HG03025 (cell line): ENCODE measurements around the gene BRK1.
"Not testable (repeated sequence)": the region's sequence is repeated elsewhere in the genome, so short reads cannot be mapped to it uniquely, and the experiment has no call there.

Experiments
- ATAC-seq: cut with Tn5 transposase; IDR thresholded peaks from one replicate; pipeline ENCODE4 v1.9.1; 2021; ENCODE audit warnings: mild to moderate bottlenecking, moderate library complexity; ENCODE audit not compliant: unreplicated experiment, low FRiP score

The BRK1 gene

DNA sequence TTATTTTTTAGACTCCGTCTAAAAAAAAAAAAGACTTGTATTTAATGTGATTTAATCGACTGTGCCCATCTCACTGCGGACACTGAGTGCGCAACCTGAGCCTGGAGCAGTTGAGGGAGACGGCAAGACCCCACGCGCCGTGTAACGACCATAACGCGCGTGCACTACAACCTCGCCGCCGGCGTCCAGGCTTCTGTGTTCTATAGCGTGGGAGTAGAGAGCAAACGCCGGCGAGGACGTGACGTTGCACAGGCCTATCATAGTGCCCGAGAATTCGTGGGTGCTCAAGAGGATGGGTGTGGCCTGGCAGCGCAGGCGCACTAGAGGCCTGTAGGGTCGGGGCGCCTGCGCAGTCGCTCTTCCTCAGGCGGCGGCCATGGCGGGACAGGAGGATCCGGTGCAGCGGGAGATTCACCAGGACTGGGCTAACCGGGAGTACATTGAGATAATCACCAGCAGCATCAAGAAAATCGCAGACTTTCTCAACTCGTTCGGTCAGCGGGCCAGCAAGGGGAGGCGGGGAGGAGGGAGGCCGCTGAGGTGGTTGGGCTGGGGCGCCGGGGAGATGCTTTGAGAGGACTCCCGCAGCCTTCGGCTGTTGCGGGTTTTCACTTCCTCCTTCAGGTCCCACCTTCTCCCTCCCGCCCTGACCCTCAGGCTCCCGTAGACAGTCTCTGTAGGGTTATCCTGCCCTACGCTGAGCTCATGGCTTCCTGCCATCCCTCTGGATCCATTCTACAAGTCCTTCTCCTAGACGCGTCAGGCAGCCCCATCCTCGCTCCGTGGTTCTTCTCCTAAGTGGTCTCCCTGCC lies at the start of gene BRK1:
TSS of gene BRK1 (plus strand) at position 350 of the 812 bp plus-strand sequence. CDS start at position 377, 27 bp downstream.
- peak; percentile 94 for ATAC-seq

DNA sequence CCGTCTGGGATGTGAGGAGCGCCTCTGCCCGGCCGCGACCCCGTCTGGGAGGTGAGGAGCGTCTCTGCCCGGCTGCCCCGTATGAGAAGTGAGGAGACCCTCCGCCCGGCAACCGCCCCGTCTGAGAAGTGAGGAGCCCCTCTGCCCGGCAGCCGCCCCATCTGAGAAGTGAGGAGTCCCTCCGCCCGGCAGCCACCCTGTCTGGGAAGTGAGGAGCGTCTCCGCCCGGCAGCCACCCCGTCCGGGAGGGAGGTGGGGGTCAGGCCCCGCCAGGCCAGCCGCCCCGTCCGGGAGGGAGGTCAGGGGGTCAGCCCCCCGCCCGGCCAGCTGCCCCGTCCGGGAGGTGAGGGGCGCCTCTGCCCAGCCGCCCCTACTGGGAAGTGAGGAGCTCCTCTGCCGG lies 45.4 kb upstream of the BRK1 start:
- not testable (repeated sequence) for ATAC-seq

DNA sequence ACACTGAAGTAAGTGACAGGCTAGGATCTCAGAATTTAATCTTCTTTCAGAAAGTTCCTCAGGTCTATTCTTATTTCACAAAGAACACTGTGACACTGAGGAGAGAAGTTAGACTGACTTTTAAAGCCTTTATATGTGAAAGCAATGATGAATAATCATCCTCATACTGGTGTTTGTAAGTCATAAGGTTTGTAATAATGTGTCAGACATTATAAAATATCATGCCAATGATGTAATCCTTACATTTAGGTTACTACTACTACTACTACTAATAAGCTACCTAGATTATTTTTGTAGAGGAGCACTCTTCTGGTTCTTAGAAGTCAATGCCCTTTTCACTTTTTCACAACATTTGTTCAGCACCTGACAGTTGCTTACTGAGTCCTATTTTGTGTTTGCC lies 40.8 kb upstream of the BRK1 start:
- ATAC-seq = no peak

DNA sequence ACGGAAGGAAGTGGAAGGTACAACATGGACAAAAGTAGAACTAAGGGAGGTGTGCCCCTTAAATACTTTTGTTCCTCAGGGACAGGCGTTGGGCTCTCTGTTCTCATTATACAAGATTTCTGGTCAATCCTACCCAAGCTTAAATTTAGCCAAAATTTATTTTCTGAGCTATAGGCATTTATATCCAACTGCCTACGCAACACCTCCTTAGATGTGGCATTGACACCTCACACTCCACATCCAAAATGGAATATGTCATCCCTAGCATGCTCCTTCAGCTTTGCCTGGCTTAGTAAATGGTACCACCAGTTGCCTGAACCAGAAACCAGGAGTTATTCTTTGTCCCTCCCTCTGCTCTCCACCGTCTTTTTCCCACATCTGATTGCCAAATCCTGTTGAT lies 33.6 kb upstream of the BRK1 start:
- no peak for ATAC-seq

DNA sequence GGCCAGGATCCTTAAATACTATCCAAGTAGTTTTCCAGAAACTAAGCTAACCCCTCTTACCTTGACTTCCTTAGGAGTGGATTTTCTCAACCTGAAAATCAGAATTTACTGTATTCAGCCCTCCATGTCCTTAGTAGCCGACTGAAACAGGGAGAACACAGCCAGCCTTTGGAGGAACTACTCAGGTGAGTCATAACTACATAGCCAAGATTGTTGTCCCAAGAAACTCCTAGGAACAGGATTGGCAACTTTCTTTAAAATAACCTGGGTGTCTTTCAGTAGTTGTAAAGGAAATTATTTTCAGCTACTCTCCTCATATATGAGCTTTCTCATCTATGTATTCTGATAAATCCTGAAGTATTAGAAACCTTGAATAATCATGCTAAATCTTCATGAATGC lies 29.7 kb upstream of the BRK1 start:
- ATAC-seq = no peak

DNA sequence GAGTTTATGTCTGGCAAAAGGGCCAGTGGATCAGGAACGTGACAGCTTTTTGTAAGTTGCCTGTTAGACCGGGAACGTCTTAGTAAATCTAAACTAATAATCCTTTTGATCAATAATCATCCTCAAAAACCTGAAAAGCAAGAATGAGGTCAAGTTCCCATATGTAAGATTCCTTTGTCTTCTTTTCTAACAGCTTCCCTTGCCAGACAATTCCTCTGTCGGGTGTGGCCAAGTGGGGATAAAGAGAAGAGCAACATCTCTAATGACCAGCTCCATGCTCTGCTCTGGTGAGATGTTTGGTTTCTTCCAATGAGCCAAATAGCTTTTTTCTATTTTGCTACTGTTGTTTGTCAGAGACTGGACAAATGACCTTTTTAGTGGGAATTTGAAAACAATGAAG lies 27.2 kb upstream of the BRK1 start:
- no peak for ATAC-seq

DNA sequence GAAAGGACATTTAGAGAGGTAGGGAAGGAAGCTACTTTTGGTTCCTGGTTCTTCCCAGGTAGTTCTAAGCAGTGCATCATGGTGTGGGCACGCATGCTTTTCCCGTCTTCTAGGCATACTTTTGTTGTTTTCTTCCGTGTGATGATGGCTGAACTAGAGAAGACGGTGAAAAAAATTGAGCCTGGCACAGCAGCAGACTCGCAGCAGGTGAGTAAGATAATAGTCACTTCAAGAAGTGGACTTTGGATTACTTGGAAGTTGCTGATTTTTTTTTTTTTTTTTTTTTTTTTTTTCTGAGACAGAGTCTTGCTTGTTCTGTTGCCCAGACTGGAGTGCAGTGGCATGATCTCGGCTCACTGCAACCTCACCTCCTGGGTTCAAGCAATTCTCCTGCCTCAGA lies 25.3 kb upstream of the BRK1 start:
- ATAC-seq = no peak

DNA sequence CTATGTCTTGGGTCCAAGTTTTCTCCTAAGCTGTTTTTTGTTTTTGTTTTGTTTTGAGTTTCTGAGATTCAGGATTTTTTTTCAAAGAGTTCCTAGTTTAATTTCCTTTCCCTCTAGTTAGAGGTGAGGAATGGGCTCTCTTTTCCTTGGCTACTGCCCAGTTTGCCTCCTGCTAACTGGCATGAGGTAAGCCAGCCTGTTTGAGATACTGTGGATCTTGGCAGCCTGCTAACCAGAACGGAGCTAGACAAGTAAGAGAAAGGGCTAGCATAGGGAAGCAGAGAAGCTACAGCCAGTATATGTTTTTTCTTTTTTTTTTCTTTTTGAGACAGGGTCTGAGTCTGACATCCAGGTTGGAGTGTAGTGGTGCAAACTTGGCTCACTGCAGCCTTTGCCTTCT lies 24.7 kb upstream of the BRK1 start:
- not testable (repeated sequence) for ATAC-seq

DNA sequence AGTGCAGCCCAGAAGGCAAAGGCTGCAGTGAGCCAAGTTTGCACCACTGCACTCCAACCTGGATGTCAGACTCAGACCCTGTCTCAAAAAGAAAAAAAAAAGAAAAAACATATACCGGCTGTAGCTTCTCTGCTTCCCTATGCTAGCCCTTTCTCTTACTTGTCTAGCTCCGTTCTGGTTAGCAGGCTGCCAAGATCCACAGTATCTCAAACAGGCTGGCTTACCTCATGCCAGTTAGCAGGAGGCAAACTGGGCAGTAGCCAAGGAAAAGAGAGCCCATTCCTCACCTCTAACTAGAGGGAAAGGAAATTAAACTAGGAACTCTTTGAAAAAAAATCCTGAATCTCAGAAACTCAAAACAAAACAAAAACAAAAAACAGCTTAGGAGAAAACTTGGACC lies 24.1 kb upstream of the BRK1 start:
- ATAC-seq = not testable (repeated sequence)

DNA sequence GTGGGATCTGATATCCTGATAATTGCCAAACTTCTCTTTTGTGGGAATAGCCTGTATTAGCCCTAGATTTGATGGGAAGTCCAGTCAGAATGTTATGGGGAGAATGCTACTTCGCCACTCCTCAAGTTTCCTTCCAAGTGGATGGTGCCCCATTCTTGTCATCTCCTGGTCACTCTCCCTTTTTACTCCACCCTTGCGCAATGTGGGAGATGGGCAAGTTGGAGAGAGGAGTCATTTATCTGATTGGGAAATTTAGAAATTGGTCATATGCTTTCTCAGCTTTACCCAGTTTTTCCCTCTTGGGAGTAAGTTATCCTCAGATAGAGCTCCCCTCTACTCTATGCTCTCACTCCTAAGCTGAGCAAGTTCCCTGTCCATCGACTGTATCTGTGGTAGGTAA lies 21.8 kb upstream of the BRK1 start:
- no peak for ATAC-seq

DNA sequence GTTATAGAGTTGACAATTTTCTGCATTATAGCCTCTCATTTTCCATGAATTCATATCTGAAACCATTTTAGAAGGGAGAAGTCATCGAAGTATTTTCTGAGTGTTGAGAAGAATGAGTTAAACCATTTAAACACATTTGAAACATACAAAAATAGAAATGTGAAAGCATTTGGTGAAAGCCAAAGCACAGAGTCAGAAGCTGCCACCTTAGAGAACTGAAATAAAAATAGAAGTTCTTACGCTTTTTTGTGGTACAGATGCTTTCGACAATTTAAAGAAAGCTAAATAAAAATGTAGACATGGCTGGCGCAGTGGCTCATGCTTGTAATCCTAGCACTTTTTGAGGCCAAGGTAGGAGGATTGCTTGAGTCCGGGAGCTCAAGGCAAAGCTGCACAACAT lies 16.4 kb upstream of the BRK1 start:
- no peak for ATAC-seq

DNA sequence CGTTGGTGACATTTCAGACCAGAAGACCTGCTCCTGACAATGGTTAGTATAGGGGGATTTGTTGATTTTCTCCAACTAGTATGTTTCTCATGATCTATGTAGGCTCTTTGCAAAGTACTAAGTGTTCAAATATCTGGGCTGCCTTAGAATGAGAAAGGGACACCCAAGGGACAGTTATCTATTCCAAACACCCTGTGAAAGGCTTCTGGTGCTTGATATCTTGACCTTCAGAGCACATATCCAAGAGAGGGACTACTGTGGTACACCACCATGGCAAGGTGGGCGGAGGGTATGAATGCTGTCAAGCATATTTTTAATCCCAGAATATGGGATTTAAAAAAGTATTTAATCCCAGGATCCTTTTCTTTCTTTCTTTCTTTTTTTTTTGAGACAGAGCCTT lies 8.6 kb upstream of the BRK1 start:
- no peak for ATAC-seq

DNA sequence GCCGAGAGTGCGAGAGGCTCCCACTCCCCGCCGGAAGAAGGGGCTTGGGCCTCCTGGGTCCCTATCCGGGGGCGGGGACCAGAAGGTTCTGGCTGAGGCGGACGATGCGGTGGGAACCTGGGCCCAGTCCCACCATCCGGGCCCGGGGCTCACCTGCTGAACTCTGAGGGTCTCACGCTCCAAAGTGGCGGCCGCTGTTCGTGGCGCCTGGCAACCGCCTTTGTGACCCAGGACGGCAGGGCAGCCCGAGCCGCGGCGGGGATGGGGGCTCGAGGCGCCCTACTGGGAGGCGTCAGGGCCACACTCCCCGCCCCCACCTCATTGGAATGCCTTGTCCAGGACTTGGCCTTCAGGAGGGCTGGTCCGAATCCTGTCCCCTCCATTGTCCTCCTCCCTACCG lies 7.4 kb upstream of the BRK1 start, which contains the start of gene FANCD2OS:
TSS of gene FANCD2OS (minus strand) at position 165 of the 400 bp plus-strand sequence. CDS start 3,481 bp downstream, outside the sequence.
- no peak for ATAC-seq

DNA sequence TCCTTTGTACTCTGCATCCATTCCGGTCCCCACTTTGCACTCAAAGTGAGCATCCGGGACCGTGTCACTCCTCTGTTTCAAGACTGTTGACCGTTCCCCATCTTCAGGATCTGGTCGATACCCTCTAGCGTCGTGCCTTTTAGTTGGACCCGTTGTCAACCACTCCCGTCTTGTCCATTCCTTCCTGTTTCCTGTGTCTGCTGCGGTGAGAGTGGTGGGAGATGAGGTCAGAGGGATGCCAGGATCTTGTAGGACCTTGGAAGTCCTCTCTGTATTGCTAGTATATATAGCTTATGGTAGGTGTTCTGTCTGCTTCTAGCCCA lies 624 bp downstream of the BRK1 start:
- no peak for ATAC-seq

DNA sequence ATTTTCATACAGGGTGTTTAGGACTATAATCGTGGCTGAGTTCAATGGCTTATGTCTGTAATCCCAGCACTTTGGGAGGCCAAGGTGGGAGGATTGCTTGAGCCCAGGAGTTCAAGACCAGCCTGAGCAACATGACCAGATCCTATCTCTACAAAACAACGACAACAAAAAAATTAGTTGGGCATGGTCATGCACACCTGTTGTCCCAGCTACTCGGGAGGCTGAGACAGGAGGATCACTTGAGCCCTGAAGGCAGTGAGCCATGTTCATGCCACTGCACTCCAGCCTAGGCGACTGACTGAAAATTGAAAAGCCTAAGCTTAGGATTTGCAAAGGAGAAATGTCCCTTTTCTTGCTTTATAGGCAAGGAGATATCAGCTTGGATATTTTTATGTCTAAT lies 1.5 kb downstream of the BRK1 start:
- no peak for ATAC-seq

DNA sequence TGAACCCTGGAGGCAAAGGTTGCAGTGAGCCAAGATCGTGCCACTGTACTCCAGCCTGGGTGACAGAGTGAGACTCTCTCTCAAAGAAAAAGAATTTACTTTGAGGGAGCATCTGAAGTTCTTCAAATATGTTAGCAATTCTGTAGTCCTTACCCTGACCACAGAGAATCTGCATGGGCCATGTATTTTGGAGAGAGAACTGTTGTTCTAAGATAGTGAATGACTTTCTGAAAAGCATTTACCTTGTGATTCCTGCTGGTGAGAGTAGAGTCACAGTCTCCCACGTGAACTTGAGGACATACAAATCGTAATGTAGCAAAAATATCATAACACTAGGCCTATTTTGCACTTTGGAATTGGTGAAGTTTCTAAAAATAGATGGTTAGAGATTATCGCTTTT lies 3.9 kb downstream of the BRK1 start:
- no peak for ATAC-seq

DNA sequence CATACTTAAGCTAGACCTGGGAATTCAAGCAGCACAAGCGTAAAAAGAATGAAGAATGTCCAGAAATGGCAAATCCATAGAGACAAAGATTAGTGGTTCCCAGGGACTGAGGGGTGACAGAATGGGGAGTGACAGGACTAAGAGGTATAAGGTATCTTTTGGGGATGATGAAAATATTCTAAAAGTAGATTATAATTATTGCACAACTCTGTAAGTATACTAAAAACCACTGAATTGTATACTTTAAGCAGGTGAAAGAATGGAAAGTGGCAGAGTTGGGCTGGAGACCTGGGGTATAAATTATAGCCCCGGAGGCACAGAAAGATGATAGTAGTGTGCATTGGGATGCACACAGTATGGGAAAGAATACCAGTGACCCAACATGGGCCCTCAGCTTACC lies 5.6 kb downstream of the BRK1 start:
- no peak for ATAC-seq

DNA sequence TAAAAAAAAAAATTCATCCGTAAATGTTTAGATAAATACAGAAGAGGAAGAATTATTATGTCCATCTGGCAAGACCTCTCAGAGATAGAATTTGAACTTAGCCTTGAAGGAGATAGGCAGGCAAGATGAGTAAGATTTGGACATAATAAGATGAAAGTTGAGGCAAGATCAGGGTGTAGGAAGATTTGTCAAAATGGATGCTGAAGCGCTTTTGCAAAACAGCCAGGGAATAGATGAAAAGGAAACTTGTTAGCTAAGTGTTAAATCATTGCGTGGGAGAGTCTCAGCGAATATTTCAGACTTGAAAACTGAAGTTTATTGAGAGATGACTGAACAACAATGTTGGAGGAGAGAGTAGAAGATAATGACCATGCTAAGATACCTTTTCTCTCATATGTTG lies 7.2 kb downstream of the BRK1 start:
- no peak for ATAC-seq

DNA sequence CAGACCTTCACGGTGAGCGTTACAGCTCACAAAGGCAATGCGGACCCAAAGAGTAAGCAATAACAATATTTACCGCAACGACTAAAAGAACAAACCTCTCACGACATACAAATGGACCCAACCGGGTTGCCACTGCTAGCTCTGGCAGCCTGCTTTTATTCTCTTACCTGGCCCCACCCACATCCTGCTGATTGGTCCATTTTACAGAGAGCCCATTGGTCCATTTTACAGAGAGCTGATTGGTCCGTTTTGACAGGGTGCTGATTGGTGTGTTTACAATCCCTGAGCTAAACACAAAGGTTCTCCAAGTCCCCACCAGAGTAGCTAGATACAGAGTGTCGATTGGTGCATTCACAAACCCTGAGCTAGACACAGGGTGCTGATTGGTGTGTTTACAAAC lies 20.4 kb downstream of the BRK1 start:
- ATAC-seq = not testable (repeated sequence)

DNA sequence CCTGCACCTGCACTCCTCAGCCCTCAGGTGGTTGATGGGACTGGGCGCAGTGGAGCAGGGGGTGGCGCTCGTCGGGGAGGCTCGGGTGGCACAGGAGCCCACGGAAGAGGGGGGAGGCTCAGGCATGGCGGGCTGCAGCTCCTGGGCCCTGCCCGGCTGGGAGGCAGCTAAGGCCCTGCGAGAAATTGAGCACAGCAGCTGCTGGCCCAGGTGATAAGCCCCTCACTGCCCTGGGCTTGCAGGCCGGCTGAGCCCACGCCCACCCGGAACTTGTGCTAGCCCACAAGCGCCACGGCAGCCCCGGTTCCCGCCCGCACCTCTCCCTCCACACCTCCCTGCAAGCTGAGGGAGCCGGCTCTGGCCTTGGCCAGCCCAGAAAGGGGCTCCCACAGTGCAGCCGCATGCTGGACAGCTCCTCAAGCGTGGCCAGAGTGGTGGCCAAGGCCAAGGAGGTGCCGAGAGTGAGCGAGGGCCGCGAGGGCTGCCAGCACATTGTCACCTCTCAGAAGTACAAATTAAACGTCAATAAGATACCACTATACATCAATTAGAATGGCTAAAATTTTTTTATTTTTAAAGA lies 21.0 kb downstream of the BRK1 start:
- ATAC-seq = no peak

DNA sequence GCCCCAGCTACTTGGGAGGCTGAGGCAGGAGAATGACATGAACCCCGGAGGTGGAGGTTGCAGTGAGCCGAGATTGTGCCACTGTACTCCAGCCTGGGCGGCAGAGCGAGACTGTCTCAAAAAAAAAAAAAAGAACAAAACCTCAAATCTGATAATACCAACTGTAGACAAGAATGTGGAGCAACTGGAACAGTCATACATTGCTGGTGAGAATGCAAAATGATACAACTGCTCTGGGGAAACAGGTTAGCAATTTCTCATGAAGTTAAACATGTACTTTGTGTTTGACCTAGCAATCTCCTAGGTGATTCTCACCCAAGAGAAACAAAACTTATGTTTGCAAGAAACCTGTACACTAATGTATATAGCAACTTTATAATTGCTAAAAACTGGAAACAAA lies 21.7 kb downstream of the BRK1 start:
- ATAC-seq = no peak

DNA sequence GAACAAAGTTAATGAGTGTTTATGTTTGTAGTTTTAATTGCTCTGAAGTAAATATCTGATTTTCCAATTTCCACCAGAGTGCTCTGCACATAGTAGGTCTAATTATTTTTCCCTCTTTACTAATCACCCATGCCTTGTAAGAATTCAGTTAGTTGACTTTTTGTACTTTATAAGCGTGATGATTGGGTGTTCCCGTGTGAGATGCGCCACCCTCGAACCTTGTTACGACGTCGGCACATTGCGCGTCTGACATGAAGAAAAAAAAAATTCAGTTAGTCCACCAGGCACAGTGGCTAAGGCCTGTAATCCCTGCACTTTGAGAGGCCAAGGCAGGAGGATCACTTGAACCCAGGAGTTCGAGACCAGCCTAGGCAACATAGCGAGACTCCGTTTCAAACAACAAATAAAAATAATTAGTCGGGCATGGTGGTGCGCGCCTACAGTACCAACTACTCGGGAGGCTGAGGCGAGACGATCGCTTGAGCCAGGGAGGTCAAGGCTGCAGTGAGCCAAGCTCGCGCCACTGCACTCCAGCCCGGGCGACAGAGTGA lies 25.6 kb downstream of the BRK1 start:
- no peak for ATAC-seq
